Measurements from ENCODE around the gene BAHCC1. TPM values are rescaled to one million over a fixed set of nuclear protein-coding genes. Genes with fewer than 3 reads are reported as not detected.

BAHCC1 gene
- total and polyA plus RNA-seq, 2 donors (not counting 3 experiments of a cell fraction or from before 2014, with no cell fraction given) = 4.7 to 11.6 TPM

DNA sequence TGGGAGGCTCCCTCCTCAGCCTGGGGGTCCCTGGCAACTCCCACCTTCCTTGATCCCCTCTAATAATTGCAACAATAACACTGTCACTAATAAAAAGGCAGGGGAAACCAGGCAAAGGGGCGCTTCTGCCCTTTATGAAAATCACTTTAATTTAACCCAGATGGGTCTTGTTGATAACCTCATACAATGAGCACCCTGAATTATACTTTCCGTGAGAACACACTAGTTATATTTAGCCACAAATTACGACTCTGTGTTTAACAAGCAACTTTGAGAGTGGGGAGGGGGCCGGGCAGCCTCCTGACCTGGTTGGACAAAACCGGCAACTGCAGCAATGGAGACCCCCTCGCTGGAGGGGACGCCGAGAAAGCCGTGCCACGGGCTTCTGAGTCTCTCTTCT is 5.7 kb upstream of the BAHCC1 start:
- H3K27ac ChIP-seq (ENCODE audit: insufficient read depth, low read depth, low read length) = no peak overlapping the region
- H3K9me1 ChIP-seq (replicated peaks; ENCODE audit: control insufficient read depth, extremely low read depth, insufficient read depth, low read length) = no peaks in the 10 kb centered on the region
- BruUV-seq (replicated peaks) = no TSS peak
- intact Hi-C loops (cut with micrococcal nuclease) (no loop called here), dilution Hi-C loops (cut with MboI; ENCODE audit: extremely low pct_ligation_motif_present, low sequenced_read_pairs) (no loop called here)
- DNase-seq (ENCODE audit: low read depth, low spot score) (no peak), FAIRE-seq (no peak)
- H3K4me1 ChIP-seq (ENCODE audit: control insufficient read depth, extremely low read depth, insufficient read depth, low read length) = peaks cover 34% of the 10 kb centered on the region
- no peak overlapping the region for H3K9ac ChIP-seq (replicated peaks; ENCODE audit: extremely low read depth, insufficient read depth, low read length)
- TF ChIP-seq EZH2 (IDR thresholded peaks at IDR 0.05; ENCODE audit: borderline replicate concordance, low read depth, low read length, severe bottlenecking) (no peak), POLR2AphosphoS5 (IDR thresholded peaks at IDR 0.05; ENCODE audit: insufficient read depth, low read depth, low read length) (no peak), CTCF (IDR thresholded peaks at IDR 0.05; ENCODE audit: extremely low read depth in 1 of 2, insufficient read depth in 1 of 2, low read depth in 1 of 2, low read length in 2 of 2) (no peak), POLR2A (IDR thresholded peaks at IDR 0.05; ENCODE audit: low read depth, low read length) (no peak), GATA2 (IDR thresholded peaks at IDR 0.05; ENCODE audit: insufficient read depth, insufficient read length, low read depth, low read length) (no peak), MAX (IDR thresholded peaks at IDR 0.05; ENCODE audit: insufficient read depth, insufficient read length) (no peak), MYC (IDR thresholded peaks at IDR 0.05; ENCODE audit: low read depth, low read length) (no peak), JUN (IDR thresholded peaks at IDR 0.05; ENCODE audit: borderline replicate concordance, insufficient read depth, insufficient read length, low read depth) (no peak), FOS (IDR thresholded peaks at IDR 0.05; ENCODE audit: borderline replicate concordance, insufficient read depth, low read length) (no peak)
- no peak overlapping the region for H3K4me2 ChIP-seq (ENCODE audit: insufficient read depth, low read length)
- no peaks in the 10 kb centered on the region for H3K27me3 ChIP-seq (ENCODE audit: control insufficient read depth in 2 of 2, insufficient read depth in 2 of 2, low read length in 2 of 2)
- CTCF ChIA-PET = no interaction called here
- H3K9me3 ChIP-seq (replicated peaks; ENCODE audit: control insufficient read depth, insufficient read depth, low read length) = no peaks in the 10 kb centered on the region
- no peak overlapping the region for H3K4me3 ChIP-seq (replicated peaks in 1 of 3; ENCODE audit: insufficient read depth in 1 of 3, low read depth in 1 of 3, low read length in 3 of 3)
- peaks cover 0 to 4% of the 10 kb centered on the region in 2 experiments for H3K36me3 ChIP-seq (ENCODE audit: control insufficient read depth in 2 of 2, extremely low read depth in 1 of 2, insufficient read depth in 2 of 2, low read length in 2 of 2)
- H3K79me2 ChIP-seq (ENCODE audit: control insufficient read depth, insufficient read depth, low read length) = peaks cover 15% of the 10 kb centered on the region
- POLR2A ChIA-PET = no interaction called here
- no peak overlapping the region for H2AFZ ChIP-seq (ENCODE audit: low read depth, low read length)
- no peaks in the 10 kb centered on the region for H4K20me1 ChIP-seq (replicated peaks; ENCODE audit: control insufficient read depth, extremely low read depth, insufficient read depth, low read length)

Data from endothelial cell of umbilical vein (primary cell).